ENCODE results near the gene SAFB. TPM values are rescaled to one million over a fixed set of nuclear protein-coding genes. Genes with fewer than 3 reads are reported as not detected.

The SAFB gene
- total and polyA plus RNA-seq, 12 donors = 42.8 to 72.5 (median 50.2) TPM

- intact Hi-C loops (cut with DNase I) = no loop called here
These were observed 33.8 kb upstream of the SAFB start for GRCh38 chr19:5588906-5589676.

GRCh38 chr19:5590151-5590864 is 32.6 kb upstream of the SAFB start:
- 87 to 90% methylated on average over 22 of the region's 22 CpGs for WGBS, 2 donors
- Histone ChIP-seq H3K36me3 (peaks cover 7 to 97% (median 72%) of the 10 kb centered on the region in 9 donors), H3K9me3 (no peaks in the 10 kb centered on the region), H3K4me3 (no peak overlapping the region), H3K4me1 (peaks cover 9 to 16% (median 14%) of the 10 kb centered on the region in 9 donors), H3K27ac (no peak overlapping the region), H3K27me3 (no peaks in the 10 kb centered on the region)
- no peak for TF ChIP-seq CTCF (IDR thresholded peaks at IDR 0.05)
- intact Hi-C loops (cut with DNase I) = no loop called here
- DNase-seq (no peak), ATAC-seq (peak in 1 of 8 donors; percentile 3)

More at GRCh38 chr19:5588906-5589676, 33.8 kb upstream of the SAFB start:
- Histone ChIP-seq H3K4me3 (no peak overlapping the region), H3K9me3 (no peaks in the 10 kb centered on the region), H3K27ac (no peak overlapping the region), H3K4me1 (peaks cover 10 to 19% (median 16%) of the 10 kb centered on the region in 9 donors), H3K27me3 (no peaks in the 10 kb centered on the region), H3K36me3 (peaks cover 7 to 94% (median 60%) of the 10 kb centered on the region in 9 donors)
- DNase-seq (no peak), ATAC-seq (no peak)
- WGBS, 2 donors = 74 to 76% methylated on average over 30 of the region's 30 CpGs
- TF ChIP-seq CTCF (IDR thresholded peaks at IDR 0.05) = no peak

- Histone ChIP-seq H3K4me3 (no peak overlapping the region), H3K4me1 (peaks cover 4 to 11% (median 9%) of the 10 kb centered on the region in 9 donors), H3K36me3 (peaks cover 7 to 97% (median 77%) of the 10 kb centered on the region in 9 donors), H3K9me3 (no peaks in the 10 kb centered on the region), H3K27ac (no peak overlapping the region), H3K27me3 (no peaks in the 10 kb centered on the region)
- intact Hi-C loops (cut with DNase I) = no loop called here
- WGBS, 2 donors = 94 to 96% methylated on average over 9 of the region's 9 CpGs
- no peak for TF ChIP-seq CTCF (IDR thresholded peaks at IDR 0.05)
- no peak for DNase-seq
- no peak for ATAC-seq
These were observed 32.1 kb upstream of the SAFB start for GRCh38 chr19:5590865-5591154.

- WGBS, 2 donors = 95 to 96% methylated on average over 17 of the region's 17 CpGs
- H3K9me3 ChIP-seq = no peaks in the 10 kb centered on the region
- no peak overlapping the region for H3K4me3 ChIP-seq
- intact Hi-C loops (cut with DNase I) = no loop called here
- no peak for DNase-seq
- no peak for TF ChIP-seq CTCF (IDR thresholded peaks at IDR 0.05)
- peaks cover 0 to 4% (median 3%) of the 10 kb centered on the region in 9 donors for H3K4me1 ChIP-seq
- peaks cover 7 to 100% (median 84%) of the 10 kb centered on the region in 9 donors for H3K36me3 ChIP-seq
- no peaks in the 10 kb centered on the region for H3K27me3 ChIP-seq
- no peak overlapping the region for H3K27ac ChIP-seq
- ATAC-seq = no peak
These were observed 31.4 kb upstream of the SAFB start for GRCh38 chr19:5591476-5591875.
